ENCODE measurements around the gene SLC4A2. TPM values are rescaled to one million over a fixed set of nuclear protein-coding genes. Genes with fewer than 3 reads are reported as not detected.

Gene SLC4A2
- total RNA-seq, 1 experiment from 2014 or later: 249 TPM

GRCh38 chr7:151125470-151125845 lies 66.1 kb downstream of the SLC4A2 start:
- H3K27ac Mint-ChIP-seq (ENCODE audit: unreplicated experiment): no peak overlapping the region
- Histone ChIP-seq H3K4me1 (no peaks in the 10 kb centered on the region), H3K4me3 (ENCODE audit: low read depth, low read length) (no peak overlapping the region), H3K36me3 (ENCODE audit: control insufficient read depth, insufficient read depth, low read length) (peaks cover 6% of the 10 kb centered on the region), H3K9me3 (no peaks in the 10 kb centered on the region), H3K27me3 (replicated peaks; ENCODE audit: control insufficient read depth, insufficient read depth, low read length) (no peaks in the 10 kb centered on the region)
- CTCF ChIA-PET: interaction anchor here (0.5 kb wide), 1 partner anchor 44 kb away, joined by 3 read pairs; no protein-coding TSS in a partner anchor
- BruUV-seq (replicated peaks): no TSS peak
- no peaks in the 10 kb centered on the region for H3K4me1 Mint-ChIP-seq (ENCODE audit: low read depth, unreplicated experiment)
- H3K4me3 Mint-ChIP-seq (ENCODE audit: unreplicated experiment): no peak overlapping the region
- no peaks in the 10 kb centered on the region for H3K27me3 Mint-ChIP-seq (ENCODE audit: insufficient read depth, unreplicated experiment)
- intact Hi-C loops (cut with micrococcal nuclease; ENCODE audit: unreplicated experiment): no loop called here
- TF ChIP-seq, protein P1, sequence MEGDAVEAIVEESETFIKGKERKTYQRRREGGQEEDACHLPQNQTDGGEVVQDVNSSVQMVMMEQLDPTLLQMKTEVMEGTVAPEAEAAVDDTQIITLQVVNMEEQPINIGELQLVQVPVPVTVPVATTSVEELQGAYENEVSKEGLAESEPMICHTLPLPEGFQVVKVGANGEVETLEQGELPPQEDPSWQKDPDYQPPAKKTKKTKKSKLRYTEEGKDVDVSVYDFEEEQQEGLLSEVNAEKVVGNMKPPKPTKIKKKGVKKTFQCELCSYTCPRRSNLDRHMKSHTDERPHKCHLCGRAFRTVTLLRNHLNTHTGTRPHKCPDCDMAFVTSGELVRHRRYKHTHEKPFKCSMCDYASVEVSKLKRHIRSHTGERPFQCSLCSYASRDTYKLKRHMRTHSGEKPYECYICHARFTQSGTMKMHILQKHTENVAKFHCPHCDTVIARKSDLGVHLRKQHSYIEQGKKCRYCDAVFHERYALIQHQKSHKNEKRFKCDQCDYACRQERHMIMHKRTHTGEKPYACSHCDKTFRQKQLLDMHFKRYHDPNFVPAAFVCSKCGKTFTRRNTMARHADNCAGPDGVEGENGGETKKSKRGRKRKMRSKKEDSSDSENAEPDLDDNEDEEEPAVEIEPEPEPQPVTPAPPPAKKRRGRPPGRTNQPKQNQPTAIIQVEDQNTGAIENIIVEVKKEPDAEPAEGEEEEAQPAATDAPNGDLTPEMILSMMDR (IDR thresholded peaks at IDR 0.05; ENCODE audit: insufficient read depth in 1 of 2, low read depth in 1 of 2, low read length in 1 of 2, severe bottlenecking in 1 of 2, unreplicated experiment in 1 of 2): no peak
- POLR2A ChIA-PET: no interaction called here
- H3K36me3 Mint-ChIP-seq (ENCODE audit: insufficient read depth, unreplicated experiment): peaks cover 51% of the 10 kb centered on the region
- DNase-seq: no peak
- no peaks in the 10 kb centered on the region for H3K9me3 Mint-ChIP-seq (ENCODE audit: unreplicated experiment)

- Histone ChIP-seq H3K27me3 (replicated peaks; ENCODE audit: control insufficient read depth, insufficient read depth, low read length) (no peaks in the 10 kb centered on the region), H3K36me3 (ENCODE audit: control insufficient read depth, insufficient read depth, low read length) (peaks cover 6% of the 10 kb centered on the region), H3K4me3 (ENCODE audit: low read depth, low read length) (no peak overlapping the region), H3K9me3 (no peaks in the 10 kb centered on the region), H3K4me1 (no peaks in the 10 kb centered on the region)
- BruUV-seq (replicated peaks): no TSS peak
- H3K9me3 Mint-ChIP-seq (ENCODE audit: unreplicated experiment): no peaks in the 10 kb centered on the region
- no peaks in the 10 kb centered on the region for H3K27me3 Mint-ChIP-seq (ENCODE audit: insufficient read depth, unreplicated experiment)
- TF ChIP-seq, protein P1 (IDR thresholded peaks at IDR 0.05; ENCODE audit: insufficient read depth in 1 of 2, low read depth in 1 of 2, low read length in 1 of 2, severe bottlenecking in 1 of 2, unreplicated experiment in 1 of 2): no peak
- H3K4me3 Mint-ChIP-seq (ENCODE audit: unreplicated experiment): no peak overlapping the region
- ChIA-PET CTCF (interaction anchor here (0.5 to 0.6 kb wide), 2 partner anchors 44 to 1686 kb away, joined by 3 to 11 read pairs; no protein-coding TSS in a partner anchor), POLR2A (no interaction called here)
- H3K27ac Mint-ChIP-seq (ENCODE audit: unreplicated experiment): no peak overlapping the region
- intact Hi-C loops (cut with micrococcal nuclease; ENCODE audit: unreplicated experiment): no loop called here
- peaks cover 50% of the 10 kb centered on the region for H3K36me3 Mint-ChIP-seq (ENCODE audit: insufficient read depth, unreplicated experiment)
- no peak for DNase-seq
- H3K4me1 Mint-ChIP-seq (ENCODE audit: low read depth, unreplicated experiment): no peaks in the 10 kb centered on the region
Measured at GRCh38 chr7:151125846-151126481, 66.6 kb downstream of the SLC4A2 start.

Other genes with a start within 250 kb of the SLC4A2 start
- 3.5 and 4.5 TPM in 2 replicates for gene AOC1, start 207.1 kb upstream of the SLC4A2 start, total RNA-seq (2022)
- gene KCNH2, start 81.3 kb upstream of the SLC4A2 start, total RNA-seq (2022): 0.60 and 0.66 TPM in 2 replicates
- 1.1 TPM in 1 of 2 replicates, not detected in the other for gene NOS3, start 68.6 kb upstream of the SLC4A2 start, total RNA-seq (2022)
- gene ATG9B, start 35.1 kb upstream of the SLC4A2 start, total RNA-seq (2022): 4.3 and 4.8 TPM in 2 replicates
- 30.1 and 30.8 TPM in 2 replicates for gene ABCB8, start 31.1 kb upstream of the SLC4A2 start, total RNA-seq (2022)
- gene ASIC3, start 11.1 kb upstream of the SLC4A2 start, total RNA-seq (2022): 0.70 and 1.1 TPM in 2 replicates
- gene CDK5, start 1.7 kb upstream of the SLC4A2 start, total RNA-seq (2022): 23.8 and 25.2 TPM in 2 replicates
- 114 and 119 TPM in 2 replicates for gene FASTK, start 21.2 kb downstream of the SLC4A2 start, total RNA-seq (2022)
- 68.1 and 75.0 TPM in 2 replicates for gene TMUB1, start 23.9 kb downstream of the SLC4A2 start, total RNA-seq (2022)
- 70.2 and 76.6 TPM in 2 replicates for gene AGAP3, start 26.9 kb downstream of the SLC4A2 start, total RNA-seq (2022)
- gene GBX1, start 108.1 kb downstream of the SLC4A2 start, total RNA-seq (2022): not detected in 2 replicates
- not detected in 2 replicates for gene ASB10, start 127.7 kb downstream of the SLC4A2 start, total RNA-seq (2022)
- not detected in 2 replicates for gene H2BK1, start 150.9 kb downstream of the SLC4A2 start, total RNA-seq (2022)
- 50.8 and 57.8 TPM in 2 replicates for gene ABCF2, start 167.6 kb downstream of the SLC4A2 start, total RNA-seq (2022)
- gene CHPF2, start 172.9 kb downstream of the SLC4A2 start, total RNA-seq (2022): 30.9 and 34.0 TPM in 2 replicates
- 20.2 and 27.8 TPM in 2 replicates for gene SMARCD3, start 189.1 kb downstream of the SLC4A2 start, total RNA-seq (2022)

Measured in Caco-2 (cell line).